GM18907 (cell line): ENCODE data around the gene SLC31A1.
A peak's percentile ranks its signal among the peaks of the same experiment; 100 is the strongest.
"Not testable (repeated sequence)": the region's sequence is repeated elsewhere in the genome, so short reads cannot be mapped to it uniquely, and the experiment has no call there.

Experiments
- ATAC-seq: cut with Tn5 transposase; IDR thresholded peaks from one replicate; pipeline ENCODE4 v1.9.1; 2021; ENCODE audit warnings: mild to moderate bottlenecking, moderate library complexity; ENCODE audit not compliant: unreplicated experiment

The SLC31A1 gene

DNA sequence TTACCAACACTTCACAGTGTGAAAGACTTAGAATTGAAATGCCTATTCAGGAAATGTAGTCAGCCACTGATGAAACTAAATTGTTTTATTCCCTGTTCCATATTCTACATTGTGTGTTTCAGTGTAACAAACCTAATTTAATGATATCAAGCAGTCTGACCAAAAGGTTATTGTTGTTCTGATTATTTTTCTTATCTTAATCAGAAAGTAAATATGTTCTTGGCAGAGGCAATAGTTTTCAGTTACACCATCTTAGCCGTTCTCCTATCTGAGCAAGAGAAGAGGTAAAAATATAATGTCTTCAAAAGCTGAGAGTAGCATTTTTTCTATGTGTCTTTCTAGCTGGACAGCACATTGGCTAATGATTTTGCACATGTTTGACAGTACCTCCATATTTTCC, 36.9 kb downstream of the SLC31A1 start:
- ATAC-seq: no peak

- ATAC-seq: no peak
Observed at GRCh38 chr9:113261917-113262671, 40.8 kb downstream of the SLC31A1 start.

DNA sequence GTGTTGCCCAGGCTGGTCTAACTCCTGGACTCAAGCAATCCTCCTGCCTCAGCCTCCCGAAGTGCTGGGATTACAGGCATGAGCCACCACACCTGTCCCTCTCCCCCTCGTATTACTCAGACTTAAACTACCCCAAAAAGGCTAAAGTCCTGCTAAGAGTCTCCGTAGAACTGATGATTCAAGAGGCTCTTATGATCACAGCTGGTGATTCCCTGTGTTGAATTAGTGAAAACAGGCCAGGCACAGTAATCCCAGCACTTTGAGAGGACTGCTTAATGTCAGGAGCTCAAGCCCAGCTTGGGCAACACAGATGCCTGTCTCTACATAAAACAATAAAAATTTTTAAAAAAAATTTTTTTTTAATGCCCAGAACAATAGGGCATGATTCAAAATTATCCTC, 44.8 kb downstream of the SLC31A1 start:
- no peak for ATAC-seq

GRCh38 chr9:113267911-113268566, 46.7 kb downstream of the SLC31A1 start:
- ATAC-seq: no peak

- ATAC-seq: no peak
Observed at GRCh38 chr9:113269355-113269754, 48.0 kb downstream of the SLC31A1 start.

- no peak for ATAC-seq
Observed at GRCh38 chr9:113269871-113270270, 48.5 kb downstream of the SLC31A1 start.

GRCh38 chr9:113274474-113275156, 53.3 kb downstream of the SLC31A1 start:
- peak; percentile 14 for ATAC-seq

GRCh38 chr9:113275157-113276131, 54.1 kb downstream of the SLC31A1 start, which contains the start of the genes CDC26 and PRPF4:
TSS of gene CDC26 (minus strand) at chr9:113275572. CDS start at chr9:113272507, 3,065 bp downstream.
TSS of gene PRPF4 (plus strand) at chr9:113275658. CDS start at chr9:113275744, 86 bp downstream.
- ATAC-seq: peak; percentile 98

DNA sequence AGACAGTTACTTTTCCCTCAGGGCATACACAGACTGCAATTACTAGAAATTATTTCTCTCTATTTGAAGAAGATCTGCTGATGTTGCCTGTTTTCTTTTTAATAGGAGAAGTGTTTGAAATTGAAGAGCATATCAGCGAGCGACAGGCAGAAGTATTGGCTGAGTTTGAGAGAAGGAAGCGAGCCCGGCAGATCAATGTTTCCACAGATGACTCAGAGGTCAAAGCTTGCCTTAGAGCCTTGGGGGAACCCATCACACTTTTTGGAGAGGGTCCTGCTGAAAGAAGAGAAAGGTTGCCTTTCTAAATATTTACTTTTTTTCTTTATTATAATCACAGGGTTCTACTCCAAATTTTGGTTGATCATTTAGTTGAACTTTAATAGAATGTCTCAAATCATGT, 57.5 kb downstream of the SLC31A1 start:
- ATAC-seq: no peak

DNA sequence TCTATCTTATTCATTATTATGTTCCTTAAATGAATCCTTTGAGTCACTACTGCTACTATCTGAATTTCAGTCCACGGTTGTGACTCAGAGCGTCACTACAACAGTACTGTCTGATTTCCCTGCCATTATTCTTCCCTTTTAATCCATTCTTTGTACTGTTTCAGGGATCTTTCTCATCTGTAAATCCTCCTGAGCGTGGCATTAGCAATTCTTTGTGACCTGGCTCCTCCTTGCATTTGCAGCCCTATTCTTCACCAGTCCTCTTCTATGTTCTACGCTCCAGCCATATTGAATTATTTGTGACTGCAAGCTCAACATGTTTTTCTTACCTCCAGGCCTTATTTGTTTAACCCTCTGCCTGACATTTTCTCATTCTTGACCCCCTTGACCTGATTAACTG, 60.0 kb downstream of the SLC31A1 start:
- no peak for ATAC-seq

GRCh38 chr9:113289091-113289490, 67.7 kb downstream of the SLC31A1 start:
- ATAC-seq: no peak

DNA sequence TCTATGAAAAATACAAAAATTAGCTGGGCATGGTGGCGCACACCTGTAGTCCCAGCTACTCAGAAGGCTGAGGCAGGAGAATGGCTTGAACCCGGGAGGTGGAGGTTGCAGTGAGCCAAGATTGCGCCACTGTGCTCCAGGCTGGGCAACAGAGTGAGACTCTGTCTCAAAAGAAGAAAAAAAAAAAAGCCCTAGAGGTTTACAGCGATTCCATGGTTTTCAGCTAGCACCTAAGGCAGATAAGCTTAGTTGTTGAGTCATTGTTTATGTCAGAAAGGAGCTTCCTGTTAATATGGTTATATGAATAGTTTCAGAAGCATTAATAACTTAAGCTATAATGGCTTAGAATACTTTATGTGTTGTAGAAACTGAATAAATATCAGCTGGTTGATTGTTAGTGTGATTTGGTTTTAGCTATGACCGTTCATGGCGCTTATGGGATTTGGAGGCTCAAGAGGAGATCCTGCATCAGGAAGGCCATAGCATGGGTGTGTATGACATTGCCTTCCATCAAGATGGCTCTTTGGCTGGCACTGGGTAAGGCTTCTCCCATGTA, 68.8 kb downstream of the SLC31A1 start:
- ATAC-seq: no peak

DNA sequence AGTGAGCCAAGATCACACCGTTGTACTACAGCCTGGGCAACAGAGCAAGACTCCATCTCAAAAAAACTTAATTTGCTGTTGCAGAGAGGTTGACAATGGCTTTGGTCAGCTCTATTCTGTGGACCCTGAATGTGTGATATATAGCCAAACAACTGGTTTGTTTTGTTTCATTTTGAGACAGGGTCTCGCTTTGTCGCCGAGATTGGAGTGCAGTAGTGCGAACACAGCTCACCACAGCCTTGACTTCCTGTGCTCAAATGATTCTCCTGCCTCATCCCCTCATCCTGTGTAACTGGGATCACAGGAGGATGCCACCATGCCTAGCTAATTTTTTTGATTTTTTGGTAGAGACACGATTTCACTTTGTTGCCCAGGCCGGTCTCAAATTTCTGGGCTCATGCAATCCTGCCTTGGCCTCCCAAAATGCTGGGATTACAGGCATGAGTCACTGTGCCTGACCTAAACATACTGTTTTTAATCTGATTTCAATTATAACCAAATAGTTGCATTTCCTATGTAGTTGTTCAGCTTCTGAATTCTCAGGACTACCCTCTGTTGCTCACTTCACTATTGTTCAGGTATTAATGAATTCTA, 72.0 kb downstream of the SLC31A1 start:
- no peak for ATAC-seq

DNA sequence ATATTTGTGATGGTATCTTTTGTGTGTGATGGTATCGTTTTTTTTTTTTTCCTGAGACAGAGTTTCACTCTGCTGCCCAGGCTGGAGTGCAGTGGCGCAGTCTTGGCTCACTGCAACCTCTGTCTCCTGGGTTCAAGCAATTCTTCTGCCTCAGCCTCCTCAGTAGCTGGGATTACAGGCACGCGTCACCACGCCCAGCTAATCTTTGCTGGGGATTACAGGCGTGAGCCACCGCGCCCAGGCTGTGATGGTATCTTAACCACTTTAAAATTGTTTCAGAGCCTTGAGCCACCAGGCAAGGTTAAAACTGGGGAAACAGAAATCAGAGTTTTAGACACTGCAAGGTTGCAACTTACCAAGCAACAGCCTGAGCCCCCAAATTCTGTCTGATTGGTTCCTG, 74.9 kb downstream of the SLC31A1 start:
- not testable (repeated sequence) for ATAC-seq

DNA sequence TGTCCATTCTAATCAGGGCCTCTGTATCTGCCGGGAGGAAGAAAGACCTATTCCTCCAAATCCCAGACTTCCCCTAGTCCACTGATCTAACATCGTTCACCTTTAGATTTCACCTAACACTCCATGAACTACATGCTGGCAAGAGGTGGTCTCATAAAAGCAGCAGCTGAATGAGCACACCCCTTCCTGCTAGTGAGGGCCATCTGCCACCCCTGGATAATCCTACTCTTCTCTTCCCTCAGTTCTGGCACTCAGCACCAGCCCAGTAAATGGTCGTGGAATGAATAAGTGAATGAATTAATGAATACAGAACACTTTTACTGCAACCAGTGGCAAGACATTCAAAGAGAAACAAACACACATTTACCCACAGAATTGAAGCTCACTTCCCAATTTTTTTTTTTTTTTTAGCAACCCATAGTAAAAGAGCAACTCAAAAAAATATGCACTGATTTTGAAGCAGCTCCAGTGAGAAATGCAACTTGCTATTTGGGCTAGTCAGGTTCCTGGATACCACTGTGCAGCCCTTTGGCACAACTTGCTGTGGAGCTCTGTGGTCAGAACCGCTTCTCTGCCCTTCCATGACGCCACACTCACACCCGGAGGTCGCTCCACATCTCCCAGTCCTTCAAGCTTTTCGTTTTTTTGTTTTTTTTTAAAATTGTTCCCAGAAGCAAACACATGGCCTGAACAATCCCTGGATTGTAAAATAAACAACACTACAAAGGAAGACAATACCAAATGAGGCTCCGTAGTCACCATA, 75.6 kb downstream of the SLC31A1 start:
- ATAC-seq: no peak

DNA sequence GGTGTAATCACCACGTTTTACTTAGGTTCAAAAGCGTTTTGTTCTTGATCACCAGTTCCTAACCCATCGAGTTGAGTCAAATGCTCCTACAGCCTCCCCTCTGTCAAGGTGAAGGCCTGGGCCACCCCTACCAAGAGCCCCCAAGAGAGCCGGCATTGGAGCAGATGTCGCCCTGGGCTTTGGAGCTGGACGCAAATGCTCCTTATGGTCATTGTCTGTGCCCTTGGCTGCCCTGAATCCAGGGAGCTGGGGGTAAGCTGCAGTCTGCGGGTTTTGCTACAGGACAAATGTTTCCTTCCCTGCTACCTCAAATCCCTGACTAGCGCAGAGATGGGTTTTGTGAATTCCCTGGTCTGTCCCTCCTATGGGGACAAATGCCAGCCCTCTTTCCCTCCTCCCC, 77.0 kb downstream of the SLC31A1 start:
- no peak for ATAC-seq

- no peak for ATAC-seq
Observed at GRCh38 chr9:113298924-113299770, 77.8 kb downstream of the SLC31A1 start.

- ATAC-seq: no peak
Observed at GRCh38 chr9:113299800-113300292, 78.5 kb downstream of the SLC31A1 start.
